Smooth muscle cell (in vitro differentiated cells): ENCODE data around the gene JAK3. TPM values are rescaled to one million over a fixed set of nuclear protein-coding genes. Genes with fewer than 3 reads are reported as not detected.

Source experiments
- DNase-seq: peaks from one replicate; lab custom pipeline; 2025; ENCODE audit not compliant: unreplicated experiment; lab: John Stamatoyannopoulos, UW
- H2AFZ ChIP-seq: fragments of 200-600 bp; sonication (generic); 2 replicates; pipeline ENCODE4 v1.6.0; 2016; ENCODE audit warnings: antibody characterized with exemption, low read depth, mild to moderate bottlenecking
- H3F3A ChIP-seq: fragments of 200-600 bp; sonication (generic); 2 replicates; pipeline ENCODE4 v1.6.0; 2017; ENCODE audit warnings: antibody characterized with exemption, low read depth
- H3K27ac ChIP-seq: fragments of 200-600 bp; sonication (generic); 2 replicates; pipeline ENCODE4 v1.5.1; 2016; ENCODE audit warnings: low read depth, mild to moderate bottlenecking
- H3K27me3 ChIP-seq: fragments of 200-600 bp; sonication (generic); 2 replicates; pipeline ENCODE4 v1.6.1; 2016; ENCODE audit warnings: low read depth, mild to moderate bottlenecking
- H3K36me3 ChIP-seq: fragments of 200-600 bp; sonication (generic); 2 replicates; pipeline ENCODE4 v1.5.1; 2016; ENCODE audit warnings: low read depth
- H3K4me1 ChIP-seq: fragments of 200-600 bp; sonication (generic); 2 replicates; pipeline ENCODE4 v1.5.1; 2016; ENCODE audit warnings: low read depth
- H3K4me2 ChIP-seq: fragments of 200-600 bp; sonication (generic); 2 replicates; pipeline ENCODE4 v1.6.0; 2016; ENCODE audit warnings: mild to moderate bottlenecking
- H3K4me3 ChIP-seq: fragments of 200-600 bp; sonication (generic); 2 replicates; pipeline ENCODE4 v1.5.1; 2016; ENCODE audit warnings: mild to moderate bottlenecking
- H3K79me2 ChIP-seq: fragments of 200-600 bp; sonication (generic); 2 replicates; pipeline ENCODE4 v1.6.0; 2016; ENCODE audit warnings: low read depth, mild to moderate bottlenecking
- H3K9ac ChIP-seq: fragments of 200-600 bp; sonication (generic); 2 replicates; pipeline ENCODE4 v1.6.0; 2016; ENCODE audit warnings: low read depth
- H3K9me3 ChIP-seq: fragments of 200-600 bp; sonication (generic); replicated peaks from 2 replicates; pipeline ENCODE4 v1.5.1; 2016; ENCODE audit warnings: low read depth
- H4K20me1 ChIP-seq: fragments of 200-600 bp; sonication (generic); 2 replicates; pipeline ENCODE4 v1.6.0; 2016; ENCODE audit warnings: low read depth
- WGBS: methylation state at CpG from one replicate; pipeline ENCODE4 v1.1.7; 2016; ENCODE audit warnings: low lambda C conversion rate; 5-methylcytosine and 5-hydroxymethylcytosine counted together
- polyA plus RNA-seq: library from polyadenylated mRNA; unstranded; fragments of >200 nt; fragmentation: Nextera tagmentation; extraction: Ambion mirVana; gene quantifications from 2 replicates; pipeline ENCODE4 v1.2.1, GENCODE V29; 2016
- total RNA-seq: library from RNA; depleted of rRNA; stranded (reverse); fragments of >200 nt; gene quantifications from 2 replicates; pipeline ENCODE4 v1.2.3, GENCODE V29; 2014
- TF ChIP-seq, protein P1 (sequence below): fragments of 200-600 bp; sonication (generic); IDR thresholded peaks from 2 replicates; pipeline ENCODE4 v1.5.1; 2017; ENCODE audit warnings: borderline replicate concordance, mild to moderate bottlenecking, antibody characterized with exemption; ENCODE audit not compliant: insufficient read depth, poor library complexity, severe bottlenecking

JAK3 gene
- total and polyA plus RNA-seq, 2 experiments from 2014 or later = 8.8 to 10.7 TPM

DNA sequence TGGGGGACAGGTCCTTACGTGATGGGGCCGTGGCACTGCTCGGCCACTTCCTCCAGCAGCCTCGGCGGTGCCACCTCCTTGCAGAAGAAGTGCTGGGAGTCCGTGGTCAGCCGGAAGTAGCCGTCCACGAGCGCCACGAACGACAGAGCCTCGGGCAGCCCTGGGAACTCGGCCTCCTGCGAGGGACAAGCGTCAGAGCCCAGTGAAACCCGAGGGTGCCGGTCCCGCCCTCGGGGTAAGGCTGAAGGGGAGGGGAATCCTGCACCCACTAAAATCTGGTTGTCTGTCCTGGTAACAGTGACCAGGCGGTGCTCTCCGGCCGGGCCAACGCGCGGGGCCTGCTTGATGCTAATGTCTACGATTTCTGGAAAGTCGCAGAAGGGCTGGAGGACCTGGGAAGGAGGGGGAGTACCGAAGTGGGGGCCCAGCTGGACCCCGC is 6.4 kb downstream of the JAK3 start:
- Histone ChIP-seq H3K79me2 (no peaks in the 10 kb centered on the region), H3K9me3 (no peaks in the 10 kb centered on the region), H3K4me2 (peak overlapping the region; percentile 80), H3K4me1 (peaks cover 8% of the 10 kb centered on the region), H3K4me3 (peak overlapping the region; percentile 36), H3K27me3 (peaks cover 6% of the 10 kb centered on the region), H3K36me3 (no peaks in the 10 kb centered on the region), H2AFZ (no peak overlapping the region), H3K27ac (no peak overlapping the region), H3K9ac (no peak overlapping the region), H4K20me1 (no peaks in the 10 kb centered on the region), H3F3A (no peaks in the 10 kb centered on the region)
- WGBS = 19% methylated on average over 29 of the region's 30 CpGs
- DNase-seq = no peak
- TF ChIP-seq, protein P1, sequence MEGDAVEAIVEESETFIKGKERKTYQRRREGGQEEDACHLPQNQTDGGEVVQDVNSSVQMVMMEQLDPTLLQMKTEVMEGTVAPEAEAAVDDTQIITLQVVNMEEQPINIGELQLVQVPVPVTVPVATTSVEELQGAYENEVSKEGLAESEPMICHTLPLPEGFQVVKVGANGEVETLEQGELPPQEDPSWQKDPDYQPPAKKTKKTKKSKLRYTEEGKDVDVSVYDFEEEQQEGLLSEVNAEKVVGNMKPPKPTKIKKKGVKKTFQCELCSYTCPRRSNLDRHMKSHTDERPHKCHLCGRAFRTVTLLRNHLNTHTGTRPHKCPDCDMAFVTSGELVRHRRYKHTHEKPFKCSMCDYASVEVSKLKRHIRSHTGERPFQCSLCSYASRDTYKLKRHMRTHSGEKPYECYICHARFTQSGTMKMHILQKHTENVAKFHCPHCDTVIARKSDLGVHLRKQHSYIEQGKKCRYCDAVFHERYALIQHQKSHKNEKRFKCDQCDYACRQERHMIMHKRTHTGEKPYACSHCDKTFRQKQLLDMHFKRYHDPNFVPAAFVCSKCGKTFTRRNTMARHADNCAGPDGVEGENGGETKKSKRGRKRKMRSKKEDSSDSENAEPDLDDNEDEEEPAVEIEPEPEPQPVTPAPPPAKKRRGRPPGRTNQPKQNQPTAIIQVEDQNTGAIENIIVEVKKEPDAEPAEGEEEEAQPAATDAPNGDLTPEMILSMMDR = no peak

DNA sequence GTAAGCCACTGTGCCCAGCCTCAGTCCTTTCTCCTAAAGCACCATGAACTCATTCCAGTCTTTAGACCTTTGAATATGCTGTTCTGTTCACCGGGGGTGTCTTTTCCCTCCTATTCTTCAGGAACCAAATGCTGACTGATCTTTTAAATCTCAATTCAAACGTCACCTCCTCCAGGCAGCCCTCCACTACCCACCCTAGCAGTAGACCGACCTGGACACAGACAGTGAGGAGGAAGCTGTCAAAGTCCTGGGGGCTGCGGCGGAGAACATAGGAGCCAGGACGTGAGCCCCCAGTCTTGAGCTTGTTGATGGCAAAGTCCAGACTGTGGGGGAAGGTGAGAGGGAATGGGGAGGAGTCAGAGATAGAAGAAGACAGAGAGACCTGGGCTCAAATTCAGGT is 7.8 kb downstream of the JAK3 start:
- Histone ChIP-seq H3K4me2 (no peak overlapping the region), H3K9me3 (no peaks in the 10 kb centered on the region), H3K79me2 (no peaks in the 10 kb centered on the region), H3K4me3 (no peak overlapping the region), H4K20me1 (no peaks in the 10 kb centered on the region), H2AFZ (no peak overlapping the region), H3K27me3 (peaks cover 6% of the 10 kb centered on the region), H3F3A (no peaks in the 10 kb centered on the region), H3K36me3 (no peaks in the 10 kb centered on the region), H3K4me1 (peaks cover 8% of the 10 kb centered on the region), H3K27ac (no peak overlapping the region), H3K9ac (no peak overlapping the region)
- 89% methylated on average over 6 of the region's 6 CpGs for WGBS
- TF ChIP-seq, protein P1 = no peak
- DNase-seq = no peak

DNA sequence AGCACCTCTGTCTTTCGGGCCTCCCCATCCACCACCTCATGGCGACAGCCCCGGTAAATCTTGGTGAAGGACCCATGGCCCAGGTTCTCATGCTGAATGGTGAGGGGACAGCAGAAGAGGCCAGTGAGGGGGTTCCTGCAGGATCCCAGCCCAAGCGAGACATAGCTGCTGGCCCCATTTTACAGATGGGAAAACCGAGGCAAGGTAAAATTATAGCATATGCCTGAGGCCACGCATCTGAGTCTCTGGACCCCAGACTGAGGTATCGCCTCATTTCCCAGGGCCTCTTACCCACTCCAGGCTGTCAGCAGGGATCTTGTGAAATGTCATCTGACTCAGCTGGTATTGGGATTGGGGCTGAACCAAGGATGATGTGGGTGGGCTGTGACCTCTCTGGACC is 9.8 kb downstream of the JAK3 start:
- no peaks in the 10 kb centered on the region for H3K36me3 ChIP-seq
- whole genome bisulfite sequencing = 93% methylated on average over 7 of the region's 7 CpGs
- TF ChIP-seq, protein P1 = no peak

DNA sequence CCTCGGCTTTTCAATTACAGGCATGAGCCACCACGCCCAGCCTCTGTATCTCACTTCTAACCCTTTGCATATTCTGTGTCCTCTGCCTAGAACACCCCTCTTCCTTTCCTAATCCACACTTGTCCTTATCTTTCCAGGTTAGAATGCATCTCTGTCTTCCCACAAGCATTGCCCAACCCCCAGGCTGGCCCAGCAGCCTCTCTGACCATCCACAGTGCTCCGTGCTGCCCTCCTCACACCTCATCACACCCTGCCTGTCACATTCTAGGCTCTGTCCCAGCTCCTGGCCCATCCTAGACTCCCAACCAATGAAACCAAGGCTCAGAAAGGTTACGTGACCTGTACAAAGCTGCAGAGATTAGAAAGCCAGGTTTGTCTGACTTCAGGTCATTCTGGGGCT is 11.3 kb downstream of the JAK3 start:
- Histone ChIP-seq H3K4me1 (peaks cover 11% of the 10 kb centered on the region), H4K20me1 (no peaks in the 10 kb centered on the region), H2AFZ (no peak overlapping the region), H3K4me3 (no peak overlapping the region), H3K9ac (no peak overlapping the region), H3K4me2 (no peak overlapping the region), H3K27ac (no peak overlapping the region), H3K79me2 (no peaks in the 10 kb centered on the region), H3K27me3 (peaks cover 12% of the 10 kb centered on the region), H3F3A (no peaks in the 10 kb centered on the region), H3K36me3 (no peaks in the 10 kb centered on the region), H3K9me3 (no peaks in the 10 kb centered on the region)
- TF ChIP-seq, protein P1 = no peak
- DNase-seq = no peak
- WGBS = 79% methylated on average over 4 of the region's 4 CpGs

More for the DNA sequence above, 9.8 kb downstream of the JAK3 start:
- no peaks in the 10 kb centered on the region for H3F3A ChIP-seq
- DNase-seq = no peak
- H3K27me3 ChIP-seq = peaks cover 6% of the 10 kb centered on the region
- H3K4me2 ChIP-seq = no peak overlapping the region
- H4K20me1 ChIP-seq = no peaks in the 10 kb centered on the region
- no peak overlapping the region for H3K9ac ChIP-seq
- H3K4me3 ChIP-seq = no peak overlapping the region
- peaks cover 12% of the 10 kb centered on the region for H3K4me1 ChIP-seq
- no peaks in the 10 kb centered on the region for H3K9me3 ChIP-seq
- H3K79me2 ChIP-seq = no peaks in the 10 kb centered on the region
- no peak overlapping the region for H3K27ac ChIP-seq
- H2AFZ ChIP-seq = no peak overlapping the region
